ENCODE results near the gene COL26A1. TPM values are rescaled to one million over a fixed set of nuclear protein-coding genes. Genes with fewer than 3 reads are reported as not detected.

Gene COL26A1
- total RNA-seq, 2 experiments from 2014 or later, result not detected

GRCh38 chr7:101553771-101554445 is 191.2 kb downstream of the COL26A1 start:
- CTCF ChIA-PET, result no interaction called here
- ATAC-seq (no peak), DNase-seq (no peak)
- no peaks in the 10 kb centered on the region for H3K4me1 Mint-ChIP-seq (ENCODE audit: low read depth)
- H3K9me3 Mint-ChIP-seq, result no peaks in the 10 kb centered on the region
- intact Hi-C loops (cut with micrococcal nuclease), result no loop called here
- no peaks in the 10 kb centered on the region for H3K36me3 Mint-ChIP-seq (ENCODE audit: low read depth)
- no peak overlapping the region for H3K4me3 Mint-ChIP-seq
- POLR2A ChIA-PET, result no interaction called here
- no peak overlapping the region for H3K27ac Mint-ChIP-seq
- TF ChIP-seq CTCF (IDR thresholded peaks at IDR 0.05), result no peak
- no peaks in the 10 kb centered on the region for H3K27me3 Mint-ChIP-seq

GRCh38 chr7:101554584-101555268 is 192.1 kb downstream of the COL26A1 start:
- POLR2A ChIA-PET, result no interaction called here
- Mint-ChIP-seq H3K27me3 (no peaks in the 10 kb centered on the region), H3K36me3 (ENCODE audit: low read depth) (no peaks in the 10 kb centered on the region), H3K4me3 (no peak overlapping the region), H3K27ac (no peak overlapping the region), H3K4me1 (ENCODE audit: low read depth) (no peaks in the 10 kb centered on the region), H3K9me3 (no peaks in the 10 kb centered on the region)
- CTCF ChIA-PET, result no interaction called here
- no peak for DNase-seq
- no peak for ATAC-seq
- TF ChIP-seq CTCF (IDR thresholded peaks at IDR 0.05), result no peak
- intact Hi-C loops (cut with micrococcal nuclease), result no loop called here

- Mint-ChIP-seq H3K4me3 (no peak overlapping the region), H3K27me3 (no peaks in the 10 kb centered on the region)
- CTCF ChIA-PET, result no interaction called here
Measured at GRCh38 chr7:101555269-101555920, 192.7 kb downstream of the COL26A1 start.

GRCh38 chr7:101555921-101556275 is 193.2 kb downstream of the COL26A1 start:
- Mint-ChIP-seq H3K9me3 (no peaks in the 10 kb centered on the region), H3K27ac (no peak overlapping the region), H3K36me3 (ENCODE audit: low read depth) (no peaks in the 10 kb centered on the region), H3K4me1 (ENCODE audit: low read depth) (no peaks in the 10 kb centered on the region), H3K4me3 (no peak overlapping the region), H3K27me3 (no peaks in the 10 kb centered on the region)
- ChIA-PET POLR2A (no interaction called here), CTCF (no interaction called here)
- intact Hi-C loops (cut with micrococcal nuclease), result no loop called here
- ATAC-seq (no peak), DNase-seq (no peak)
- TF ChIP-seq CTCF (IDR thresholded peaks at IDR 0.05), result no peak

More at GRCh38 chr7:101555269-101555920, 192.7 kb downstream of the COL26A1 start:
- no peak for TF ChIP-seq CTCF (IDR thresholded peaks at IDR 0.05)
- no peak for ATAC-seq
- intact Hi-C loops (cut with micrococcal nuclease), result no loop called here
- no peak for DNase-seq
- no peaks in the 10 kb centered on the region for H3K36me3 Mint-ChIP-seq (ENCODE audit: low read depth)
- POLR2A ChIA-PET, result no interaction called here
- H3K4me1 Mint-ChIP-seq (ENCODE audit: low read depth), result no peaks in the 10 kb centered on the region
- no peaks in the 10 kb centered on the region for H3K9me3 Mint-ChIP-seq
- H3K27ac Mint-ChIP-seq, result no peak overlapping the region

- POLR2A ChIA-PET, result no interaction called here
- no peak for ATAC-seq
- no peak overlapping the region for H3K27ac Mint-ChIP-seq
Measured at GRCh38 chr7:101556453-101556968, 193.8 kb downstream of the COL26A1 start.

More at GRCh38 chr7:101556453-101556968, 193.8 kb downstream of the COL26A1 start:
- intact Hi-C loops (cut with micrococcal nuclease), result no loop called here
- DNase-seq, result no peak
- TF ChIP-seq CTCF (IDR thresholded peaks at IDR 0.05), result no peak
- Mint-ChIP-seq H3K27me3 (no peaks in the 10 kb centered on the region), H3K4me3 (no peak overlapping the region), H3K9me3 (no peaks in the 10 kb centered on the region), H3K4me1 (ENCODE audit: low read depth) (no peaks in the 10 kb centered on the region), H3K36me3 (ENCODE audit: low read depth) (no peaks in the 10 kb centered on the region)
- CTCF ChIA-PET, result no interaction called here

Data from activated CD8-positive, alpha-beta T cell treated with anti-CD3 and anti-CD28 coated beads for 36 hours (primary cell).